H4 (cell line): ENCODE data around the gene BACE2. TPM values are rescaled to one million over a fixed set of nuclear protein-coding genes. Genes with fewer than 3 reads are reported as not detected.
"Not testable (repeated sequence)": the region's sequence is repeated elsewhere in the genome, so short reads cannot be mapped to it uniquely, and the experiment has no call there.

ENCODE experiments used
- DNase-seq: peaks from one replicate; pipeline ENCODE4 v3.0.0-alpha.2; 2015; ENCODE audit warnings: low spot score
- total RNA-seq: library from RNA; depleted of rRNA; stranded (reverse); fragments of >200 nt; shearing (Covaris generic); gene quantifications from 2 replicates; pipeline ENCODE4 v1.2.3, GENCODE V29; 2014

BACE2 gene
- total RNA-seq, 1 experiment from 2014 or later = 109 TPM

DNA sequence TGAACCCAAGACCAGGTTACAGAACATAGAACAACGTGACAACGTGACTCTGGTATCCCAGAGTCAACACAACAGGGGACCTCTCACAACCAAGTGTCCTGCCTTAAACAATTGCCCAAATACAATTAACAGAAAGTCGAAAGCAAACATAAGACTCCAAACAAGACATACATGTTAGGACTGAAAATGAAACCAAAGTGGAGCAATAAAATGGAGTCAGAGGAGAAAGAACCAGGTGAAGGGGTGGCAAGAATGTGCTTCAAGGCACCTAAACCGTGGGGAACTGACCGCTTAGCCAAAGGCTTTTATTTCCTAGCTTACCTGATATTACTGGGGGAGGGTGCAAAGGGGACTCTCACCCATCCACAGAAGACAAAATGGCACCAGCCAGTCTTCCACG, 17.8 kb downstream of the BACE2 start:
- no peak for DNase-seq

DNA sequence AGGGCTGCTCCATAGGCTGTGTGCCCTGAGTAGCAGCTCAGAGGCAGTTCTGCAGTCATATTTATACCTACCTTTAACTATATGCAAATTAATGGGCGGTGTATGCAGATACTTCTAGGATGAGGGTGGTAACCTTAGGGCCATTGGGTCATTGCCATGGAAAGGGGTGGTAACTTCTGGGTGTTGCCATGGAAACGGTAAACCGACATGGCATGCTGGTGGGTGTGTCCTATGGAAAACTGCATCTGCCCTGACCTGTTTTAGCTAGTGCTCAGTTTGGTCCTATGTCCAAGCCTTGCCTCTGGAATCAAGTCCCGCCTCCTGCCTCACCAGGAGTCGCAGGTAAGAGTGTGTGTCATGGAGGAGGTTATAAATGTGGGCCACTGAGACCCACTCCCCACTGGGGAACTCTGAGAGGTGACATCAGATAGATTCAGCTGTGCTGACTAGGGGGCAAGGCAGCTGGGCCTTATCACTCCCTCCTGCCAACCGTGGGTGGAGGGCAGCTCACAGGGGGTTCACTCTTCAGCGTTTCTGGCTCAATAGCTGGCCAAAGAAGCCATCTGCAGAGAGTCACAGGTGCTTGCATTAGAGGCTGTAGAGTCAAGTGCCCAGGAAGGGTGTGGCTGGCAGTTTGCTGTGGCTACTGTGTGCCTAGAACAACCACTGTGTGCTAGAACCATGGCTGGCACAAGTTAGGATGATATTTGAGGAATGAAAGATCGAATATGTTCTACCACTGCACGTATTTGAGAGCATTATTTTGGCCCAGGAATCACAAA, 19.0 kb downstream of the BACE2 start:
- no peak for DNase-seq

DNA sequence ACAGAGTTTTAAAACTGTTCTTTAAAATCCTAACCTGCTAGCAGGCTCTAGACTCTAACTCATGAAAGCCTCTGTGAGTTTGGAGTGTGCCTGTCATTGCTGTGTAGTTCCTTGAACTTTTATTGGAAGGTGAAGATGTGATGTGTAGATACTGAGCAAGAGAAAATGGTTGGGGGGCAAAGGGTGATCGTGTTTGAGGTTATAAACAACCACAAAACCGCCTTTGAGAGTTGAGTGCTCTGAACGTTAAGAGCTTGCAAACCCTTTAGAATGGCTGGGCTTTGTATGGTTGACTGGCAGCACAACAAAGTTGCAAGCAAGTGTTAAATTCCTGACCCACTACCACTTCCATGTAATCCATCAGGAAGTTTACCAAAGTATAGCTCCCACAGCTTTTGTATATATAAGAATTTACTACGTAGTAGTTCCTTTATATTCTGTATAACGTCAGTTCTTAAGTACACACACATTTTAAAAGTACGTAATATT, 19.6 kb downstream of the BACE2 start:
- DNase-seq = no peak

DNA sequence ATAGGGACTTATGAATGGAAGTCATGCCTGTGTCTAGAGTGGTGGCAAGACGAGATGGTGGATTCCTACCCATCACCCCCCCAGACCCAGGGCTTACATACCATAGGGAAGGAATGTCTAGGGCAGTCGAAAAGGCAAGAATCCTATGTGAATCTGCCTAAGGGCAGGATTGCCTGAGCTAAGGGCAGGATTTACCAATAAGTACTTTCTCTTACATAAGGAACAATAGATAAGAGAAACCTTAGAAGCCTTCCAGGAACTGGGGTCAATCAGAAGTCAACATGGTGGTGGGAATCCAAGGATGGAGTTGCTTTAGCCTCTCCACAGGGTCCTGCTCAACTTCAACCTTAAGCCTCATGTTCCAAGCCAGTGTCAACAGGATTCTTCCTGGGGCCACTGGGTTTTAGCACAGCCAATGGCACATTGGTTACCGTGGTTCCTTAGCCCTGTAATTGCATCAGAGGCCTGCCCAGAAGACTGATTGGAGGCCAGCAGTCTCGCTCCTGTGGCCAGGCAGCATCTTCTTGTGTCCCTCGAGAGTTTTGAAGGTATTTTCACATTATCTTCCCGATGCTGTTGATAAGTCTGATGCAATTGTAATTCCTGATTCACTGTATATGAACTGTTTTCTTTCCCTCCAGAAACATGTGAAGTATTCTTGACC, 20.7 kb downstream of the BACE2 start:
- DNase-seq = no peak

DNA sequence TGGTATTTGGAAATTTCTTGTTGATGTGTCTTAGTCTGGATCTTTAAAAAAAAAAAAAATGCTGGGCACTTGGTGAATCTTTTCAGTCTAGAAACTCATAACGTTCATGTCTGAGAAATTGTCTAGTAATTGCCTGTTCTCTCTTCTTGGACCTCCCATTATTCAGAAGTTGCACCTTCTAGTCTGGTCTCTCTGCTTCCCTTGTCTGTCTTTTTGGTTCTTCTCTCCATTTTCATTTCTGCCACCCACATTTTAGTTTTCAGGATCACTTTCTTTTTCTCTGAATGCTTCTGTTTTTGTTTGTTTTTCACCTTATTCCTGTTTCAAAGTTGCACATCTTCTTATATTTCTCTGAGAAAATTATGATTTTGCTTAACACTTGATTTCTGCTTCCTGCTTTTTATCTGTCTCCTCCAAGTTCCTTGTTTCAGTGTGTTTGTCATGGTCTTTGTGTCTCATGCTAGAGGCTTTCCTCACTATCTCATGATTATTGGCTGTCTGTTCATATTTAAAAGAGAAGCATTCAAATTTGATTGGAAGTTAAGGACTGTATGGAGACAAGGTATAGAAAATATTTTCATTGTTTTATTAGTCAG, 21.3 kb downstream of the BACE2 start:
- DNase-seq = no peak

DNA sequence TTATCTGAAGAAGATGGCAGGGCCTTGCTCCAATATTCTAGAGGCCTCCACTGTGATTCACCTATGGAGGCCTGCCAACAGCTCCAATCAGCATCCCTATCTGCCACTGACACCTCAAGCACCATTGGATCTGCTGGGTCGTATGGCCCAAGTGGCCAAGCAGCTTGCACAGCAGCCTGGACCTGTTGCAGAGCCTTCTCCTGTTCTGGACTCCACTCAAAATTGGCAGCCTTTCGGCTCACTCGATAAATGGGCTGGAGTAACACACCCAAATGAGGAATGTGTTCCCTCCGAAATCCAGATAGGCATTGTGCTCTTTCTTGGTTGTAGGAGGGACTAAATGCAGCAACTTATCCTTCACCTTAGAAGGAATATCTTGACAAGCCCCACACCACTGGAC, 24.6 kb downstream of the BACE2 start:
- DNase-seq = not testable (repeated sequence)

DNA sequence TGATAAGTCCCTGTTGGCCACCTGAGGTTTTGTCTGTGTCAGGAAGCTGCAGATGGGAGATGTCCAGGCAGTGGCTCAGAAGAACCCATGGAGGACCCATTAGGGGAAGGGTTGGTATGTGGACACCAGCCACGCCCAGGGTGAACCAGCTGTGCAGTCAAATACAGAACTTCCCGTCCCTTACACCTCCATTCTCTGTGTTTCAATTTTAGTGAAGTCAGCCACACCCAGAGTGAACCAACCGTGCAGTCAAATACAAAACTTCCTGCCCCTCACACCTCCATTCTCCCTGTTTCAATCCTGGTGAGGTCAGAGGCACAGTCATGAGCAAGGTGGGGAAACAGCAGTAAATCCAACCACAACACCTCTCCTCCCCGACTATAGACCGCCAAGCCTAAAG, 27.4 kb downstream of the BACE2 start:
- DNase-seq = no peak

DNA sequence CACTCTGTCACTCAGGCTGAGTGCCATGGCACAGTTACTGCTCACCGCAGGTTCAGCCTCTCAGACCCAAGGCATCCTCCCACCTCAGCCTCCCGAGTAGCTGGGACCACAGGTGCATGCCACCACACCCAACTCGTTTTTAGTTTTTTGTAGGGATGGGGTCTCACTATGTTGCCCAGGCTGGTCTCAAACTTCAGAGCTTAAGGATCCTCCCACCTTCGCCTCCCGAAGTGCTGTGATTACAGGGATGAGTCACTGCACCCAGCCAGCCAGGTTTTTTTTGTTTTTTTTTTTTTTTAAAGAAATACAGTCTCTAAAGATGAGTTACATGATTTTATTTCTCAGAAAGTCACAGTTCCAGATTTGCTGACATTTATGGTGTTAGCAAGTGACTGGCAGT, 29.0 kb downstream of the BACE2 start:
- DNase-seq = no peak

DNA sequence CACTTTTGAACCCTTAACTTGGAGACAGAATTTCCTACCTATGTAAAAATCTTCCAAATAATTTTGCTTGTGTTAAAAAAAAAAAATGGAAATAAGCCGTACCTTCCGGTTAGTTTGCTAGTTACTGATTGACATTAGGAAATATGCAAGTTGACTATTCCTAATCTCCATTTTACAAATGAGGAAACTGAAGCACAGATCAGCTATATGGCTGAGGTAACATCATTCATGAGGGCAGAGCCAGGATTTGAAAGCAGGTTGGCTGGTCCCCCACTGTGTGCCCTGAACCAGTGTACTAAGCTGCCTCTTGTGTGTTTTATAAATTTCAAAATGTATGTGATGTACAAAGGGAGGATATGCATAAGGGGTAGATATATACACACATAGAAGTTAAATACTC, 29.6 kb downstream of the BACE2 start:
- no peak for DNase-seq

DNA sequence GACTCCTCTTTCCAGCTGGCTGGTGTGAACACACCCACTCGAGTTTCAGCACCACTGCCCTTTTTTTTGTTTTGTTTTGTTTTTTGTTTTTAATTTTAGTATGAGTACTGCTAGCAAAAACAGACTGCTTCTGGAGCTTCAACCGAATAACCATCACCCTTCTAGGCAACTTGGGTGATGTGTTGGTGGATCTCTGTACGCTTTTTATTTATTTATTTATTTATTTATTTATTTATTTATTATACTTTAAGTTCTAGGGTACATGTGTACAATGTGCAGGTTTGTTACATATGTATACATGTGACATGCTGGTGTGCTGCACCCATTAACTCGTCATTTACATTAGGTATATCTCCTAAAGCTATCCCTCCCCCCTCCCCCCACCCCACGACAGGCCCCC, 30.7 kb downstream of the BACE2 start:
- not testable (repeated sequence) for DNase-seq

DNA sequence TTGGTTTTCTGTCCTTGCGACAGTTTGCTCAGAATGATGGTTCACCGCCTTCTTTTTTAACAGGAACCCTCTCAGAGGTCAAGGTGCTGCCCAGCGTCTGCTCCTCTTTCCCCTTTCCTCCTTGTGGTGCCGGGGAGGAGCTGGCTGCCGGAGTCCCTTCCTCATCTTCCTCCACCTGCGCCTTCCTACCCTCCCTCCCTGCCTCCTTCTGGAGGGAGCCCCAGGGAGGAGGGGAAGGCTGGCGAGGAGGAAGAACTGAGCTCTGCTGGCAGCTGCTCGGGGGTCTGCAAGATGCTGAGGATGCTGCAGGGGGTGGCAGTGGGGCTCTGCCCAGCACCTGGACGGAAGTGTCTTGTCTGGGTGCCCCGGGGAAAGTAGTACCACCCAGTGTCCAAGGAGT, 31.2 kb downstream of the BACE2 start:
- DNase-seq = no peak

DNA sequence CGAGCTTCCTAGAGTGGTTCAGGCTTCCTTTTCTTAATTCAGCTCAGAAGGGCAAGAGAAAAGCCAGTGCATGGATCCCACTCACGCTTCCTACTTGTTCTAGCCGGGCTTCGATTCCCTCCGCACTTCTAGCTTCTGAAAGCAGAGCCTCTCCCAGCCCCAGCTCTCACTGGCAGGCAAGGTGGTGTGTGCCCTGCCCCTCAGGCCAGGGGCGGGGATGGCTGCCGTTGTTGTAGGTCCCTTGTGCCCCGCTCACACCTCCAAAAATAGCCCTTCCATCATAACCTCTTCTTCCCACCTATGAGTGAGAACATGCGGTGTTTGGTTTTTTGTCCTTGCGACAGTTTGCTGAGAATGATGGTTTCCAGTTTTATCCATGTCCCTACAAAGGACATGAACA, 31.6 kb downstream of the BACE2 start:
- DNase-seq = no peak

DNA sequence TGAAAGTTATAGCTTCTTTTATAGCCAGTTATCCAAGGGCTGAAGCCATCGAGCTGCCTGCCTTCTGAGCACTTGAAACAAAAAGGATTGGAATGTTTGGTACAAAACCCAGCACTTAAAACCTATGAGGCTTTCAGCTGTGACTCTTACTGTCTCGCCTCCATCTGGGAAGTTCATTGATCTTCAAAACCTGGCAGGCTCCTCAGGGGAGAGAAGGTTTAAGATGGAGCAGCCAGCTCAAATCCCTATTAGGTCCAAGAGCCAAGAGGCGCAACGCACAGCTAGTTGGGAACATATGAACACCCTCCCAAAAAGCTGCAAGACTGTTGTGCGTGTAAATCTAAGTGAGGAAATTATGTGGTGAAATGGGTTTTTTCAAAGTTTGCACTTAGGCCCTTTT, 33.4 kb downstream of the BACE2 start:
- DNase-seq = no peak

DNA sequence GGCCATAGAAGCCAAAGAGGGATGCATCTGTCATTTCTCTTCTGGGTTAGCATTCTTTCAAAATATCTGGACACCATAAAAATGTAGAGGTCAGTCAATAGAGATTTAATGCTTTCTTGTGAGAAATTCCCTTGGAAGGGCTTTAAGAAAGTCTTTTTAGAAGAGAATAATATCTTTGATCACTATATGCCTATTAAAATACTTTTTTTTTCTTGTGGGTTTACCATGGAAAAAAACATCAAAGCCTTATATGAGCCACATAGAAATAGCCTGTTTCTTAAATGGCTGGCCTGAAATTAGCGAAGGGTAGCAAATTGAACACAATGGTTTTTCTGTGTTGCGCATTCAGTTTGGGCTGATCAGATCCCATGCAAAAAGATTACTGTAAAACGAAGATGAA, 36.8 kb downstream of the BACE2 start:
- no peak for DNase-seq

DNA sequence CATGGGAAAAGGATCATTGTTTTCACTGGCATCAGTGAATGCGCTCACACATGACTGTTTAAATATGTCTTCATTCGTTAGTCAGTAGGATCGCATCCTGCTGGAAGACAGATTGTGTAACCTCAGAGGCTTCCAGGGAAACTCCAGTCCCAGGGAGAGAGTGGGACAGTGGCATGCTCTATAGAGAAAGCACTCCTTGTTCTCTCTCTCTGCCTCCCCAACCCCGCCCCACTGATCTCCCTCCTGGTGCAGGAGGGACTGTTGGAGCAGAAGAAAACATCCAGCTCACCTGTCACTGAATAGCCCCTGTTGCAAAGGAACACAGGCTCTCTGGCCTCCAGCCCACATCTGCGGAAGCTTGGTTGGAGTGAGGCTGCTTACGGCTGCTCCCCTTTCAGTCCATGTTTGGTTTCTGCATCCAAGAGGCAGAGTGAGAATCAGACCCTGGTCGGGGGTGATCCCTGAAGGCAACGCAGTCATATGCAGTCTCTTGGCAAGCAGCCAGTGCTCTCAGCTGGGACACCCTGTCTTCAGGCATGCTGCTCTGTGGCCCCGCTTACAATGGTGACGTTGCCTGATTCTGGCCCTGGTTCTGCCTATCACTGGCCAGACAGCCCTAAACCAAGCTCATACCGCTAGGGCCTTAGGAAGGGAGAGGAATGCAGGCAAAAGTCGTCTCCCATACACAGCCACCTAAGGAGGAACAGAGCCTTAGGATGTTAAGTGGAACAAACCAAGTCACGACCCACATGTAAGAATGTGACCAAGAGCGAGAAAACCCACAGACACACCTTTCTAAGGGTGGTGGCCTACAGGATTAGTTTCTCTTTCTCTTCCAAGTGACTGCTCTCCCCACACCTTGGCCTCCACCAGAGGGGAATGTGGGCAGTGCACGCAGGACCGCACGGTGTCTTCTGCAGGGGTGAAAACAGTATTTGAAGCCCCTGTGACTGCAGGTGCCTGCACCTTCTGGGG, 39.7 kb downstream of the BACE2 start:
- DNase-seq = no peak

DNA sequence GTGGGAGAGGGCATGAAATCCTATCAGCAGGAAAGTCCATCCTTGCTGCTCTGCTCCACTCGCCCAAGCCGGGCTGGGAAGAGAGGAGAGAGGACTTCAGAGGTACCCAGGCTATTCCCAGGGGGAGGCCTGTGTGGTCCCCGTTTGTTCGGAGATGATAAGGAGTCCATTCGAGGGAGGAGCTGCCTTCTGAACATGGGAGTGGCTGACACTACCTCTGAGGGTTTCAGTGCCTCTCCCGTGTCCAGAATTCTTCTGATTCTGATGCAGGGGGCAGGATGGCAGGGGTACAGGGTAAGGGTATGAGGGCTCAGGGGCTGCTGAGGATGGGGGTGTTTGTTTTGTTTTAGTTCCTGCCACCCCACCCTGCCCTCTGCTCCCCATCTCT, 40.4 kb downstream of the BACE2 start:
- DNase-seq = no peak

DNA sequence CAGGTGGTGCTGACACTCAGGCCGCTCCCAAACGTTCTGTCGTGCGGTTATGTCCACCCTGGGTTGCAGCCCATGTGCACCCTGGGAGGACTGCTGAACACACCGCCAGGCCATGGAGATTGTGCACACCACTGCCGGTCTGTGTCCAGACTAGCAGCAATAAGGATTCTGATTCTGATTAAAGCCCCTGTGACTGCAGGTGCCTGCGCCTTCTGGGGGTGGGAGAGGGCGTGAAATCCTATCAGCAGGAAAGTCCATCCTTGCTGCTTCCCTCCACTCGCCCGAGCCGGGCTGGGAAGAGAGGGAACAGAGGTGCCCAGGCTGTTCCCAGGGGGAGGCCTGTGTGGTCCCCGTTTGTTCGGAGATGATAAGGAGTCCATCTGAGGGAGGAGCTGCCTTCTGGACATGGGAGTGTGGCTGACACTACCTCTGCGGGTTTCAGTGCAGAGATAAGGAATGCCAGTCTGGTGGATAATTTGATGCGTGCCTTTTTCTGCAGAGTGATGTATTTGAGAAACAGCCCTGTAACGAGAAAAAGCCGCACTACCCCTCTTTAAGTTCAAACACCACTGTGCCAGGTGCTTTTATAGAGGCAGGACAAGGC, 41.2 kb downstream of the BACE2 start:
- no peak for DNase-seq

DNA sequence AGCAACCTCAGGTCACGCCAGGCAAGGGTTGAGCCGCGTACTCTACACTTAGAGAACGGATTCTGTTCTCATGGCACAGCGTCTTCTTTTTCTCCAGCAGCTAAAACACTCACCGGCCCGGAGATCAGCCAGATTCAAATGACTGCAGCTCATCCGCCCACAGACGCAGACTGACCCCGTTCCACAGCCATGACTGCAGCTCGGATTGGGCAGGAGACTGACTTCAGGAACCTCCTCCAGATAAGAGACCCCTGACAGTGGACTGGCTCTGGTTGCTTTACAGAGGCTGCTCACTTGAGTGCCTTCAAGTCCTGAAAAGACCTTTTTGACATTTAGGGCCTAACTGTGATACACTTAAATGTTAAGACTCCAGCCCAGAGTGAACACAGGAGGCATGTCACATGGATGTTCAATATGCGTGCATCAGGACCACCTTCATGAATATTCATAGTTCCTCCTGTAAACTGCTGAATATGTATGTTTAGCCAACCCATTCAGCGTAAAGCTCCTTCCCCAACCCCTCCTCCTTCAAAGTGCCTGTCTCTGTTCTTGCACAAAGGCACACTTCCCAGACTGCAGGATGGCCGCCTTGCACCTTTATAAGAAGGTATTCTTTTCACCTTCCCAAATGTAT, 42.6 kb downstream of the BACE2 start:
- no peak for DNase-seq

DNA sequence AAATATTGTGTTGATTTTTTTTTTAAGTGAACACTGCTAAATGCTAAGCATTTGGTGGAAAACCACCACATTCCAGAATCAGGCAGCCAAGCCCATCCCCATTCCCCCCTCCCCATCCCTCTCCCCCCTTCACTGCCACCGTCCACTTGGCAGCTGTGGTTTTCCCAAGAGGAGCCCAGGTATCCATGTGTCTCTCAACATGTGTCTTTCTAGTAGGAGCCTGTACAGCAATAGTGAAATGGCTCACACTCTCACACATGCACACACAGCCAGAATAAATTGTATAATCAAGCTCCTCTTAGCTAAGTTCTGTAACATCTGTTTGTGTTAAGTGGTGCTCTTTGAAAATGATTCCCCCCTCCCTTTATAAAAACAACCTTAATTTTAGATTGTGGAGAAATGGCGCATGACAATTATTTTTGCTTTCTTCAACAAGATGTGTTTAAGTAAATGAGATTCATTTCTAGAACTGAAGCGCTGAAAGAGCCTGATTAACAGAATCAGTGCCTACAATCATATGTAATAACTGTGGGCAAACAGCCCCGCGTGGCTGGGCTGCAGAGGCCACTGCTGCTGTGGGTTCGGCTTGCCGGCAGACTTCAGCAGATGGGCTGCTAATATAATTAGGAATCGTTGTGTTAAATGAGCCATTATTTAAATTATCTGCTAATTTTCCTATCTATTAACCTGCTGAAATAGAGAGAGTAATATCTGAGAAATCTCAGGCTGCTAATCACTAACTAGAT, 43.3 kb downstream of the BACE2 start:
- no peak for DNase-seq

DNA sequence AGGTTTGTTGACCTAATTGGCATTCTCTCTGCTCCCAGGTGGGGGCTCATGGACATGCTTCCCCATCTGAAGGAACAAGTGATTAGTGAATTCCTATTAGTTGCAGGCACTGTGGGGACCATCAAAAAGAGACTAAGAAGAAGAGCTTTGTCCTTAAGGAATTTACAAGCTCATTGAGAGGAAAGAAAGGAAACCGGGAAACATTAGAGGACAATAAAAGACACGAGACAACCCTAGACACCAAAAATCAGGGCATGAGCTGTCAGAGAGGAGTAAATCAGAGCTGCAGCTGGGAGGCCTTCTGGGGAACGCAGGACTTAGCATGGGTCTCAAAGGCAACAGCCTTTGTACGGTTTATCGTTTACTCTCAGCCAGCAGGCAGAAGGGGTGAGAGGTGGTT, 45.1 kb downstream of the BACE2 start:
- no peak for DNase-seq
